PC-9 (cell line): ENCODE results near the gene SLC22A12.

Experiments used
- EZH2 ChIP-seq: fragments of 200-600 bp; sonication (generic); IDR thresholded peaks from 2 replicates; pipeline ENCODE4 v1.8.0; 2017; ENCODE audit warnings: antibody characterized with exemption, low read depth
- TF ChIP-seq, protein P1 (sequence below): fragments of 200-600 bp; sonication (generic); conservative IDR thresholded peaks from 2 replicates; pipeline ENCODE4 v1.6.1; 2017; ENCODE audit warnings: mixed run types, antibody characterized with exemption, mild to moderate bottlenecking, moderate library complexity

- TF ChIP-seq, protein P1, sequence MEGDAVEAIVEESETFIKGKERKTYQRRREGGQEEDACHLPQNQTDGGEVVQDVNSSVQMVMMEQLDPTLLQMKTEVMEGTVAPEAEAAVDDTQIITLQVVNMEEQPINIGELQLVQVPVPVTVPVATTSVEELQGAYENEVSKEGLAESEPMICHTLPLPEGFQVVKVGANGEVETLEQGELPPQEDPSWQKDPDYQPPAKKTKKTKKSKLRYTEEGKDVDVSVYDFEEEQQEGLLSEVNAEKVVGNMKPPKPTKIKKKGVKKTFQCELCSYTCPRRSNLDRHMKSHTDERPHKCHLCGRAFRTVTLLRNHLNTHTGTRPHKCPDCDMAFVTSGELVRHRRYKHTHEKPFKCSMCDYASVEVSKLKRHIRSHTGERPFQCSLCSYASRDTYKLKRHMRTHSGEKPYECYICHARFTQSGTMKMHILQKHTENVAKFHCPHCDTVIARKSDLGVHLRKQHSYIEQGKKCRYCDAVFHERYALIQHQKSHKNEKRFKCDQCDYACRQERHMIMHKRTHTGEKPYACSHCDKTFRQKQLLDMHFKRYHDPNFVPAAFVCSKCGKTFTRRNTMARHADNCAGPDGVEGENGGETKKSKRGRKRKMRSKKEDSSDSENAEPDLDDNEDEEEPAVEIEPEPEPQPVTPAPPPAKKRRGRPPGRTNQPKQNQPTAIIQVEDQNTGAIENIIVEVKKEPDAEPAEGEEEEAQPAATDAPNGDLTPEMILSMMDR, result no peak
- no peak for TF ChIP-seq EZH2
Measured at GRCh38 chr11:64638829-64639228, 47.8 kb downstream of the SLC22A12 start.
